Liver (tissue), 9 donors: ENCODE data around the gene GSTP1. TPM values are rescaled to one million over a fixed set of nuclear protein-coding genes. Genes with fewer than 3 reads are reported as not detected.

ENCODE experiments used
- DNase-seq: peaks from one replicate; pipeline ENCODE4 v3.0.0-alpha.2; 2017; ENCODE audit warnings: low spot score
- H3K27ac ChIP-seq, 2 donors: one replicate each; pipeline ENCODE4 v1.7.0; 2013; ENCODE audit warnings: inconsistent platforms in 2 of 2, low read length in 2 of 2, control low read depth in 1 of 2, low read depth in 1 of 2, mild to moderate bottlenecking in 1 of 2
- H3K27me3 ChIP-seq, 4 donors: one replicate each; pipeline versions ENCODE4 v1.6.1 to v1.7.0; 2013; ENCODE audit warnings: low read length in 3 of 4, inconsistent platforms in 1 of 4, mild to moderate bottlenecking in 1 of 4, moderate library complexity in 1 of 4; ENCODE audit not compliant: control insufficient read depth in 4 of 4, insufficient read depth in 4 of 4
- H3K36me3 ChIP-seq, 4 donors: one replicate each; pipeline versions ENCODE4 v1.6.1 to v1.7.0; 2013; ENCODE audit warnings: low read length in 3 of 4, mild to moderate bottlenecking in 3 of 4, low read depth in 1 of 4, moderate library complexity in 1 of 4; ENCODE audit not compliant: control insufficient read depth in 4 of 4, insufficient read depth in 3 of 4
- H3K4me1 ChIP-seq, 4 donors: one replicate each; pipeline versions ENCODE4 v1.6.1 to v1.7.0; 2013; ENCODE audit warnings: low read length in 3 of 4, mild to moderate bottlenecking in 3 of 4, moderate library complexity in 1 of 4; ENCODE audit not compliant: control insufficient read depth in 4 of 4, insufficient read depth in 4 of 4
- H3K4me3 ChIP-seq, 3 donors: one replicate each; pipeline versions ENCODE4 v1.6.1 to v1.7.0; 2013; ENCODE audit warnings: low read length in 3 of 3, control low read depth in 1 of 3, low read depth in 1 of 3, mild to moderate bottlenecking in 1 of 3
- H3K9ac ChIP-seq, 2 donors: one replicate each; pipeline ENCODE4 v1.7.0; 2013; ENCODE audit warnings: low read length in 2 of 2, mild to moderate bottlenecking in 2 of 2, moderate library complexity in 2 of 2, control low read depth in 1 of 2, low read depth in 1 of 2
- H3K9me3 ChIP-seq, 4 donors: one replicate each; pipeline versions ENCODE4 v1.6.1 to v1.7.0; 2013; ENCODE audit warnings: low read length in 3 of 4; ENCODE audit not compliant: control insufficient read depth in 4 of 4
- EGR1 ChIP-seq, 2 donors: IDR thresholded peaks; 2 replicates each; pipeline ENCODE4 v1.6.1; 2016 to 2018; ENCODE audit warnings: antibody characterized with exemption in 2 of 2, low read depth in 2 of 2
- FOXA1 ChIP-seq: IDR thresholded peaks from 2 replicates; pipeline ENCODE4 v1.6.1; 2016; ENCODE audit warnings: antibody characterized with exemption
- FOXA2 ChIP-seq: IDR thresholded peaks from 2 replicates; pipeline ENCODE4 v1.6.1; 2016; ENCODE audit warnings: antibody characterized with exemption
- GABPA ChIP-seq, 2 donors: IDR thresholded peaks in 1 of 2; conservative IDR thresholded peaks in 1 of 2; 2 replicates each; pipeline ENCODE4 v1.6.1; 2016; ENCODE audit warnings: antibody characterized with exemption in 2 of 2, mild to moderate bottlenecking in 1 of 2, moderate library complexity in 1 of 2
- HNF4G ChIP-seq: IDR thresholded peaks from 2 replicates; pipeline ENCODE4 v1.6.1; 2016; ENCODE audit warnings: antibody characterized with exemption
- NR2F2 ChIP-seq: IDR thresholded peaks from 2 replicates; pipeline ENCODE4 v1.6.1; 2016; ENCODE audit warnings: antibody characterized with exemption
- RAD21 ChIP-seq, 2 donors: IDR thresholded peaks; 2 replicates each; pipeline ENCODE4 v1.6.1; 2016; ENCODE audit warnings: antibody characterized with exemption in 2 of 2, mild to moderate bottlenecking in 2 of 2
- REST ChIP-seq: IDR thresholded peaks from 2 replicates; pipeline ENCODE4 v1.6.1; 2016; ENCODE audit warnings: antibody characterized with exemption, mild to moderate bottlenecking
- SP1 ChIP-seq: IDR thresholded peaks from 2 replicates; pipeline ENCODE4 v1.6.1; 2018; ENCODE audit warnings: antibody characterized with exemption, mild to moderate bottlenecking
- TAF1 ChIP-seq: conservative IDR thresholded peaks from 2 replicates; pipeline ENCODE4 v1.6.1; 2016; ENCODE audit warnings: antibody characterized with exemption, mild to moderate bottlenecking
- YY1 ChIP-seq: IDR thresholded peaks from 2 replicates; pipeline ENCODE4 v1.6.1; 2016; ENCODE audit warnings: antibody characterized with exemption, mild to moderate bottlenecking
- WGBS: extraction: QIAGEN DNeasy Blood & Tissue Kit; methylation state at CpG from one replicate; pipeline ENCODE4 v1.1.7; 2013; 5-methylcytosine and 5-hydroxymethylcytosine counted together
- polyA plus RNA-seq, 2 donors: library from polyadenylated mRNA; stranded (reverse) in 1 of 2; unstranded in 1 of 2; fragments of 200-250 nt in 1 of 2; fragments of >200 nt in 1 of 2; fragmentation: Nextera tagmentation in 1 of 2; extraction: Ambion mirVana in 1 of 2; gene quantifications; one replicate each; pipeline versions ENCODE4 v1.2.1 to v1.2.3, GENCODE V29; 2013 to 2015
- total RNA-seq, 2 donors: library from RNA; depleted of rRNA; stranded (reverse); fragments of >200 nt; gene quantifications; one replicate each; pipeline ENCODE4 v1.2.3, GENCODE V29; 2014
- TF ChIP-seq, protein P1 (sequence below): fragments of 150-350 bp; IDR thresholded peaks from 2 replicates; pipeline ENCODE4 v1.5.1; 2017; ENCODE audit warnings: improper control_type of control experiment, low read depth, low read length; ENCODE audit not compliant: missing input control
- TF ChIP-seq, protein P2 (sequence below): IDR thresholded peaks from 2 replicates; pipeline ENCODE4 v1.6.1; 2016; ENCODE audit warnings: antibody characterized with exemption
- TF ChIP-seq, protein P3 (sequence below): IDR thresholded peaks from 2 replicates; pipeline ENCODE4 v1.6.1; 2016; ENCODE audit warnings: antibody characterized with exemption
- TF ChIP-seq, protein P4 (sequence below): IDR thresholded peaks from 2 replicates; pipeline ENCODE4 v1.6.1; 2016; ENCODE audit warnings: antibody characterized with exemption
- donor health status: healthy.
- donor health status: healthy.
- donor health status: healthy.
- donor health status: healthy.
- donor health status: healthy.

Gene GSTP1
- total and polyA plus RNA-seq, 4 donors, result 25.6 to 228 (median 44.8) TPM

DNA sequence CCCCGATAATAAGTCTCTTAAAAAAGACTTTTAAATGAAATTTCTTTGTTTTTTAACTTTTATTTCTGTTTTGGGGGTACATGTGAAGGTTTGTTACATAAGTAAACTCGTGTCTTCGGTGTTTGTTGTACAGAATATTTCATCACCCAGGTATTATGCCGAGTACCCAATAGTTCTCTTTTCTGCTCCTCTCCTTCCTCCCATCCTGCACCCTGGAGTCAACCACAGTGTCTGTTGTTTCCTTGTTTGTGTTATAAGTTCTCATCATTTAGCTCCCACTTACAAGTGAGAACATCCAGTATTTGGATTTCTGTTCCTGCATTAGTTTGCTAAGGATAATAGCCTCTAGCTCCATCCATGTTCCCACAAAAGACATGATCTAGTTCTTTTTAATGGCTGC lies 1.6 kb upstream of the GSTP1 start (continued):
- TF ChIP-seq, protein P1, sequence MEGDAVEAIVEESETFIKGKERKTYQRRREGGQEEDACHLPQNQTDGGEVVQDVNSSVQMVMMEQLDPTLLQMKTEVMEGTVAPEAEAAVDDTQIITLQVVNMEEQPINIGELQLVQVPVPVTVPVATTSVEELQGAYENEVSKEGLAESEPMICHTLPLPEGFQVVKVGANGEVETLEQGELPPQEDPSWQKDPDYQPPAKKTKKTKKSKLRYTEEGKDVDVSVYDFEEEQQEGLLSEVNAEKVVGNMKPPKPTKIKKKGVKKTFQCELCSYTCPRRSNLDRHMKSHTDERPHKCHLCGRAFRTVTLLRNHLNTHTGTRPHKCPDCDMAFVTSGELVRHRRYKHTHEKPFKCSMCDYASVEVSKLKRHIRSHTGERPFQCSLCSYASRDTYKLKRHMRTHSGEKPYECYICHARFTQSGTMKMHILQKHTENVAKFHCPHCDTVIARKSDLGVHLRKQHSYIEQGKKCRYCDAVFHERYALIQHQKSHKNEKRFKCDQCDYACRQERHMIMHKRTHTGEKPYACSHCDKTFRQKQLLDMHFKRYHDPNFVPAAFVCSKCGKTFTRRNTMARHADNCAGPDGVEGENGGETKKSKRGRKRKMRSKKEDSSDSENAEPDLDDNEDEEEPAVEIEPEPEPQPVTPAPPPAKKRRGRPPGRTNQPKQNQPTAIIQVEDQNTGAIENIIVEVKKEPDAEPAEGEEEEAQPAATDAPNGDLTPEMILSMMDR, result no peak
- TF ChIP-seq SP1 (no peak), RAD21 (IDR thresholded peaks at IDR 0.05) (no peak)
- TF ChIP-seq, protein P2, sequence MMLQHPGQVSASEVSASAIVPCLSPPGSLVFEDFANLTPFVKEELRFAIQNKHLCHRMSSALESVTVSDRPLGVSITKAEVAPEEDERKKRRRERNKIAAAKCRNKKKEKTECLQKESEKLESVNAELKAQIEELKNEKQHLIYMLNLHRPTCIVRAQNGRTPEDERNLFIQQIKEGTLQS, result no peak

DNA sequence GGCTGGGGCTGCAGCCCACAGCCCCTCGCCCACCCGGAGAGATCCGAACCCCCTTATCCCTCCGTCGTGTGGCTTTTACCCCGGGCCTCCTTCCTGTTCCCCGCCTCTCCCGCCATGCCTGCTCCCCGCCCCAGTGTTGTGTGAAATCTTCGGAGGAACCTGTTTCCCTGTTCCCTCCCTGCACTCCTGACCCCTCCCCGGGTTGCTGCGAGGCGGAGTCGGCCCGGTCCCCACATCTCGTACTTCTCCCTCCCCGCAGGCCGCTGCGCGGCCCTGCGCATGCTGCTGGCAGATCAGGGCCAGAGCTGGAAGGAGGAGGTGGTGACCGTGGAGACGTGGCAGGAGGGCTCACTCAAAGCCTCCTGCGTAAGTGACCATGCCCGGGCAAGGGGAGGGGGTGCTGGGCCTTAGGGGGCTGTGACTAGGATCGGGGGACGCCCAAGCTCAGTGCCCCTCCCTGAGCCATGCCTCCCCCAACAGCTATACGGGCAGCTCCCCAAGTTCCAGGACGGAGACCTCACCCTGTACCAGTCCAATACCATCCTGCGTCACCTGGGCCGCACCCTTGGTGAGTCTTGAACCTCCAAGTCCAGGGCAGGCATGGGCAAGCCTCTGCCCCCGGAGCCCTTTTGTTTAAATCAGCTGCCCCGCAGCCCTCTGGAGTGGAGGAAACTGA lies 731 bp downstream of the GSTP1 start:
- H3K36me3 ChIP-seq, result no peaks in the 10 kb centered on the region
- peaks cover 7 to 21% (median 12%) of the 10 kb centered on the region in 4 donors for H3K4me1 ChIP-seq
- peak; percentile 62 for DNase-seq
- H3K27ac ChIP-seq, result peak overlapping the region; percentile 65 to 78
- TF ChIP-seq FOXA1 (no peak), GABPA (IDR thresholded peaks at IDR 0.05 in 1 of 2, conservative IDR thresholded peaks at IDR 0.05 in 1 of 2) (no peak), TAF1 (peak; percentile 38), REST (no peak)
- H3K9me3 ChIP-seq, result no peaks in the 10 kb centered on the region
- peak overlapping the region in 2 of 3 donors; percentile 28 to 49 for H3K4me3 ChIP-seq
- H3K27me3 ChIP-seq, result no peaks in the 10 kb centered on the region
- H3K9ac ChIP-seq, result peak overlapping the region in 1 of 2 donors; percentile 22
- 57% methylated on average over 33 of the region's 33 CpGs for WGBS

GRCh38 chr11:67584881-67585873 lies 1.6 kb downstream of the GSTP1 start:
- no peaks in the 10 kb centered on the region for H3K27me3 ChIP-seq
- whole genome bisulfite sequencing, result 93% methylated on average over 21 of the region's 21 CpGs
- no peaks in the 10 kb centered on the region for H3K36me3 ChIP-seq
- TF ChIP-seq, protein P3, sequence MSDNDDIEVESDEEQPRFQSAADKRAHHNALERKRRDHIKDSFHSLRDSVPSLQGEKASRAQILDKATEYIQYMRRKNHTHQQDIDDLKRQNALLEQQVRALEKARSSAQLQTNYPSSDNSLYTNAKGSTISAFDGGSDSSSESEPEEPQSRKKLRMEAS, result no peak
- TF ChIP-seq HNF4G (no peak), REST (no peak), SP1 (no peak), FOXA2 (no peak), EGR1 (IDR thresholded peaks at IDR 0.05; ENCODE audit: low read depth in 2 of 2) (no peak), YY1 (no peak), NR2F2 (no peak), RAD21 (IDR thresholded peaks at IDR 0.05) (no peak)
- TF ChIP-seq, protein P4, sequence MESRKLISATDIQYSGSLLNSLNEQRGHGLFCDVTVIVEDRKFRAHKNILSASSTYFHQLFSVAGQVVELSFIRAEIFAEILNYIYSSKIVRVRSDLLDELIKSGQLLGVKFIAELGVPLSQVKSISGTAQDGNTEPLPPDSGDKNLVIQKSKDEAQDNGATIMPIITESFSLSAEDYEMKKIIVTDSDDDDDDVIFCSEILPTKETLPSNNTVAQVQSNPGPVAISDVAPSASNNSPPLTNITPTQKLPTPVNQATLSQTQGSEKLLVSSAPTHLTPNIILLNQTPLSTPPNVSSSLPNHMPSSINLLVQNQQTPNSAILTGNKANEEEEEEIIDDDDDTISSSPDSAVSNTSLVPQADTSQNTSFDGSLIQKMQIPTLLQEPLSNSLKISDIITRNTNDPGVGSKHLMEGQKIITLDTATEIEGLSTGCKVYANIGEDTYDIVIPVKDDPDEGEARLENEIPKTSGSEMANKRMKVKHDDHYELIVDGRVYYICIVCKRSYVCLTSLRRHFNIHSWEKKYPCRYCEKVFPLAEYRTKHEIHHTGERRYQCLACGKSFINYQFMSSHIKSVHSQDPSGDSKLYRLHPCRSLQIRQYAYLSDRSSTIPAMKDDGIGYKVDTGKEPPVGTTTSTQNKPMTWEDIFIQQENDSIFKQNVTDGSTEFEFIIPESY, result no peak
- H3K4me1 ChIP-seq, result peaks cover 4 to 14% (median 6%) of the 10 kb centered on the region in 4 donors
- no peak for DNase-seq
- no peak overlapping the region for H3K9ac ChIP-seq
- H3K4me3 ChIP-seq, result no peak overlapping the region
- no peaks in the 10 kb centered on the region for H3K9me3 ChIP-seq
- H3K27ac ChIP-seq, result peak overlapping the region in 1 of 2 donors; percentile 78
